Fibroblast of gingiva (primary cell): ENCODE measurements around the gene MED27.
A peak's percentile ranks its signal among the peaks of the same experiment; 100 is the strongest.

Source experiments
- DNase-seq: peaks from one replicate; pipeline ENCODE4 v3.0.0-alpha.2; 2011; ENCODE audit warnings: low read depth

MED27 gene, protein sequence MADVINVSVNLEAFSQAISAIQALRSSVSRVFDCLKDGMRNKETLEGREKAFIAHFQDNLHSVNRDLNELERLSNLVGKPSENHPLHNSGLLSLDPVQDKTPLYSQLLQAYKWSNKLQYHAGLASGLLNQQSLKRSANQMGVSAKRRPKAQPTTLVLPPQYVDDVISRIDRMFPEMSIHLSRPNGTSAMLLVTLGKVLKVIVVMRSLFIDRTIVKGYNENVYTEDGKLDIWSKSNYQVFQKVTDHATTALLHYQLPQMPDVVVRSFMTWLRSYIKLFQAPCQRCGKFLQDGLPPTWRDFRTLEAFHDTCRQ

DNA sequence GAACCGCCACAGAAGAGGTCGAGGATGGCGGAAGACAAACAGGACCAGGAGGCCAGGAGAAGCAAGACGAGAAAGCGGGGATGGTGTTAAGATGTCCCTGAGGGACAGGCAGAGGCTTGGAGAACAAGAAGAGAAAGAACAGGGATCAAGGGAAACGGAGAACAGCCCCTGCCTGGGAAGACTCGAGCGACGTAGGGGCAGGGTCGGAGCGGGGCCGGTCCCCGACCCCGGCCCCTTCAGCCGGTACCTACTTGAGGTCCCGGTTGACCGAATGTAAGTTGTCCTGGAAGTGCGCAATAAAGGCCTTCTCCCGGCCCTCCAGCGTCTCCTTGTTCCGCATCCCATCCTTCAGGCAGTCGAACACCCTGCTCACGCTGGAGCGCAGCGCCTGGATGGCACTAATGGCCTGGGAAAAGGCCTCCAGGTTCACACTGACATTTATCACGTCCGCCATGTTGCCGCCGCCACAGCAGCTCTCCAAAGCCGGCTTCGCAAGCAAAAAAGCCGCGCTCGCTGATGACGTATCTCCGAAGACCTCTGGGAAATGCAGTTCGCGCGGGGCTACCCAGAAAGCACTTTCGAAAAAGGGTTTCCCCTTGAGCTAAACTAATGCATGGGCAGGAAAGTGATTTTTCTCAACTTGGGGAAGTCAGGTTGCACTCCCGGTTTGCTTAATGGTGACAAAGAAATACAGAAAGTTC, at the start of gene MED27:
Gene MED27, minus strand, starts transcription at position 477 of the 701 bp plus-strand sequence. Its CDS starts 23 bp downstream, at position 454.
- peak; percentile 81 for DNase-seq

DNA sequence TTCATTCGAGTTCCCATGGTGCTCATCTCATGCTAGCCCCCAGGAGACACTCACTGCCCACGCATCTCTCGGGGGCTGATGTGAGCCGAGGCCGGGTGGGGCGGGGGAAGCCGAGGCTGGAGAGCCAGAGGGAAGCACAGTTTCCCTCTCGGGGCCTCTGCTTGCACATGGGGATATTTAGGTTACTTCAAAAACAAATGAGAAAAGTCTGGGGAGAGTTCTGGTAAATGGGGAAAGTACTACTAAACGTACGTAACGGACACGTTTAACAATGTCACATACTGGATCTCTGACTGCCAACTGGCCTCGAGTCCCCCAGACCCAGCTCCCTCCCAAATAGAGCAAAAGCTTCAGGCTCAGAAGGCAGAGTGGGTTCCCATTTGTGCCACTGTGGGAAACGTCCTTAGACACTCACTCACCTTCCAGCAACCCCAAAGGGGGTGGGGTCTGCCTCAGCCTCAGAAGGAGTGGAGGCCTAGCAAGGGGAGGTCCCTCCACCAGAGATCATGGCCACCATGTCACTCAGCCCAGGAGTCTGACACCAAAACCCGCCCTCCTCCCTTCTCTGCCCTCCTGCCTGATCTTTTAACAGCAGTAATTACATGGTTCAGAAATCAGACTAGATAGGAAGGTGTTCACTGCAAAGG, 48.3 kb upstream of the MED27 start:
- DNase-seq, result no peak

DNA sequence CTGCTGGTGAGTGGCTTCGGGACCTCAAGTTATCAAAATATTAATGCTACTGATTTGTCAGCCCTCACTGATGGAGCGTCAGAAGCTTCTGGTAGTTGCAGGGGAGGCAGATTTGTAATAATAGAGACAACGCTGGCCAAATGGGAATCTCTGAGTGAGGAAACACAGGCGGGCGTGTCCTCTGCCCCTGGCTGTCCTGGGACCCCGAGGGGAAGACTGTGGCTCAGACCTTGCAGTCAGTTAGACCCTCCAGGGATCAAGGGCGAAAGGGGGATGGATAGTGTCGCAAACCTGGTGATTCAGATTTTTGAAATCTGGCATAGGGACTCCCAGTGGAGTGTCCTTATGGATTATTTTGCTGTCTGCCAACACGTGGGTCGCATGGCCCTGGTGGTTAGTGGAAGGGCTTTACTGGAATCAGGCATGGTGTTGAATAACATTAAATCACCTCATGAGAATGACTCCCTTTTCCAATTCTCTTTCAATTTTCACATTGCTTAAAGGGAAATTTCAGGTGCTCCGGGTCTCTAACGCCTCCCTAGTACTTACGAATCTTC, 47.1 kb upstream of the MED27 start:
- DNase-seq, result no peak

DNA sequence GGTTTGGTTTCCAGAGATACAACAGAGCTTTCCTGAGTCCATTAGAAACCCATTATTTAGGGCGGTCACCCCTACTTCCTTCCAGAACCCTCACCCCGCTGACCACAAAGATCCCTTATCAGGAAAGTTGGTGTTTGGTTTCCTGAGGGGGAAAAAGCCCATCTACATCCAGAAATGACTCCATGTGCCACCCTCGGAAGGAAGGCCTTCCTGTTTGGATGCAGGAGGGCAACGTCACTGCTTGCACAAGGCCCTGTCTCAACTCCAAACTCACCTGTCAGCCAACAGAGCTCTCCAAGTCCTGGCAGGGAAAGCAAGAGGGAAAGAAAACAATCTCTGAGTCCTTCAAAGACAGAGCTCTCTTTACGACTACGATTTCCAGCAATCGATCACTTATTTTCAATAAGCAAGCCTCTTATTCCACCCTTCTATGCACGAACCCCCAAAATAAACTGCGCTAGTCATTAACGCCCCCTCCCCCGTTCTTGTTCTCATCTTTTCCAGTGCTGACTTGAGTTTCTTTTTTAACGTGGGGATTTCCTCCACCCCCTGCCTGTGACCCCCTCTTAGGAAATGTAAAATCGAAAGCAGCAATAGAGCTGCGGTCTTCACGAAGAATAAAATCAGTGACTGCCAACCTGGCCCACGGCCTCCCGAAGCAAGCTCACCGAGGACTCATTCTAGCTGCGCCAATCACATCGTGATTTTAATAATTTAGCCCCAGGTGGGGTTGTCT, 46.4 kb upstream of the MED27 start:
- no peak for DNase-seq

DNA sequence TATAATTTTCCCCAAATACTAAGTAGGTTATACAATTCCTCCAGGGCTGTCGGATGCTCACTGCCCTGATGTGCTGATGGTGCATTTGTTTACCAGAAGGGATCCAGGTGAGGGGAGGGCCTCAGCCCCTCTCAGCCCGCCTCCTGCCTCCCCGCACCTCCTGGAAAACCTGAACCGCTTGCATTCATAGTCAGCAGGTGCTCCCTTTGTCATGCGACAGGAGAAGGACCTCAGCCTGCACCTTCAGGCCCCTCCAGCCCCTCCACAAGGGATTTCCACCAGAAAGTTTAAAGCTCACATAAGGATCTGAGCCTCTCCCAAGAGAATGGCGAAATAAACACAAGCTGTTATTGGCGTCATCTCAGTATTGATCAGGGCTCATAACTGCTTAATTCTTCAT, 45.7 kb upstream of the MED27 start:
- no peak for DNase-seq

DNA sequence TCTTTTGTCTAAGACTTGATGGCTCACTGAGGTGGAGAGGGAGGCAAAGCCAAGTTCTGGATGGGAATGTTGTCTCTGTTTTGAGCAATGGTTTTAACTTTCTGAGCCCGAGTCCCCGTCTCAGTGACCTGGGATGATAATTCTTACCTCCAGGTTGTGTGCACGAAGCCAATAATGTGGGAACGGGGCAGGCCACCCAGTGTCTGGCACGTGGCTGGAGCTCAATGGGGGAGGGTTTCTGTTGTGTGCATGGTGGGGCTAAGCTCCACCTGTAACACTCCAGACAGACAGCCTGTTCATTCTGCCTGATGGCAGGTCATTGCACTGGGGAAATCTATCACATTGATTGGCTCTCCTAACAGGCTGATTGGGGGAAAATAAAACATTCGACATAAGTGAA, 45.1 kb upstream of the MED27 start:
- DNase-seq, result no peak

DNA sequence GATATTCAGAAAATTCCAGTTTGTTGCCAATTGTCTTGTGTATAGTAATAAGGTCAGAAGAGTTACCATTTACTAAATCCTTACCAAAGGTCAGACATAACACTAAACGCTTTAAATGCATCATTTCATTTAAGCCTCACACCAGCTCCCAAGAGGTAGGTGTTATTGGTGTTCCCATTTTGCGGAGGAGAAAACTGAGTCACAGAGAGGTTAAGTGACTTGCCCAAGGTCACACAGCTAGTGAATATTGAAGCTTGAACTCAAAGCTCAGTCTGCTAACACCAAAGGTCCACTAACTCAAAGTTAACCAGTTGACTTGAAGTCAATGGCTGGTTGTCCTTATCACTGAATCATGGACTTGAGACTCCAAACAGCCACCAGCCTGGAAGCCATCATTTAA, 41.4 kb upstream of the MED27 start:
- no peak for DNase-seq

DNA sequence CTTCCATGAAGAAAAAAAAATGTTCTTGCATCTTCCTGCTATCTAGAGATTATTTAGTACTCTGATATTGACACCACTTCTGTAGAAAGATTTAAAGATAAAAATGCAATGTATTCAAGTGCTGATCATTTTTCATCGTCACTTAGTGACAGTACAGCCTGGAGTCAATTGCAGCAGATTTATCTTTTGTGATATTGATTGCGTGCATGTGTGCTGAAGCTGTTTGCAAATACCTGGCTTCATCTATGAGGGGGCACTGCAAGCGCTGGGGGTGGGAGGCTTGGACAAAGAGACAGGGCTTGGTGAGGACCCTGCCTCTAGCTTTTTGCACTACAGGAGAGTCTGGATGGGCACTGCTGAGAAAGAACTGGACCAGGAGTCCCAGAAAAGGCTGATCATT, 38.0 kb upstream of the MED27 start:
- no peak for DNase-seq

DNA sequence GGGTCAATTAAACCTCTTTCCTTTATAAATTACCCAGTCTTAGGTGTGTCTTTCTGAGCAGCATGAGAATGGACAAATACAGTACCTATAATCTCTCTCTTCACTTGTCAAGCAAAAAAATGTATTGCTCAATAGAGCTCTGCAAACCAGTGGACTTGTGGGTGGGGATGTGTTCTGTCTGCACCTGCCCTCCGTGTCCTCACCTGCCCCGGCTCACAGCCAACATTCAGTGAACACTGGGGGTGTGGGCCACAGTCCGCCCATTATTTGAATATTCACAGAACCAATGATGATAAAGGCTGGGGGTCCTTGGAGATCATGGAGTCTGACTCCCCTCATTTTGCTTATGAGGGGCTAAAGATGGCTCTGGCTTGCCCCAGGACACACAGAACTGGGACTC, 36.9 kb upstream of the MED27 start:
- DNase-seq, result no peak

DNA sequence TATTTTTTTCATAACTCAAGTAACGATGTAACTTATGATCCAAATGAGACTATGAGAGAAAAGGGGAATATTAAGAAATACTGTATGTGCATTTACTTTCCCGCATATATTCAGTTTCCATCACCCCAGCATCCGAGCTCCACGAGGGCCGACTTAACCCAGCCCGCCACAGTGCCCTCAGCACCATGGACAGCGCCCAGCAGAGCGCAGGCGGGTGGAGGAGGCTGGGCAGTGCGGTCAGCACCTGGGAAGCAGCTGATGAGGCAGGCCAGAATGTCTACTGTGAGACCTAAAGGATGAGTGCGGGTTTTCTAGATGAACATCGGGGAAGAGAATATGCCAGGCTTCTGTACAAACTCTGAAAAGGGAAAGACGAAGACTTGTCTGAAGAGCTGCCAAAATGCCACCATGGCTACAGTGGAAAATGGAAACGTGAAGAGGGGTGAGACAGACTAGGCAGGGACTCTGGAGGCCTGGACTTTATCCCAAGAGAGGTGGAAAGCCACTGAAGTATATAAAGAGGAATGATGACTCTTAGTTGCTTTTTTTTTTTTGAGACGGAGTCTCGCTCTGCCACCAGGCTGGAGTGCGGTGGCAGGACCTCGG, 34.5 kb upstream of the MED27 start:
- peak; percentile 32 for DNase-seq

DNA sequence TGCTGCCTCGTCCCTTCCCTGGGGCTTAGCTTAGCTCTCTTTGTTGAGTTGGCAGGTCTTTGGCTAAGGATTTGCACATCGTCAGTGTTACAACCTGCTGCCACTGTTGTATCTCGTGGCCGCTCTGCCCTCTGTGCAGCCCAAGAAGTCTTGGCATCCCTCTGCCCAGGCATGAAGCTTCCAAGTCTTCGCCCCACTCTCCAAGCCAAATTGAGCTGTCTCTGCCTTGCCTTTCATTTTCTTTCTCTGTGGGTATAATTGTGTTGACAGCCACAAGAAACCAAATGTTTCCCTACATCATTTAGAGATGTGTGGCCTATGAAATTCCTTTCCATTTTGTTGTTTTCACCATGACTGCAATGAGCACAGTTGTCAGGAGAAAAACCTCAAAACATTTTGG, 29.6 kb upstream of the MED27 start:
- no peak for DNase-seq

DNA sequence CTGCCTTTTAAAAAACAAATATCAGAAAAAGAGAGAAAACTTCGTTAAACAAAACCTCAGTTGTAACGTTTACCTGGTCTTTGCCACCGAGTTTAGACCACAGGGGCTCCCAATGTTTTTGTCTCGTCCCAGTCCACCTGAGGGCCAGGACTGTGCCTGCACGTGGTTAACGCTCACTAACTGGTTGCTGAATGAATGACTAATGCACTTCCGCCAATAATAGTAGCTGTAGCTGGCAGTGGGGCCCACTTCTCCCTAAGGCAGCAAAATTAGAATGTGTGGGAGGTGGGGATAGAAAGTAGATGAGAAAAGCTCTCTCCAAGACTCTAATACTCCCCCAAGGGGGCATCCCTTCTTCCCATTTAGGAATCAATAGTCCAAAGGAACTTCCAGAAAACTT, 29.1 kb upstream of the MED27 start:
- no peak for DNase-seq

DNA sequence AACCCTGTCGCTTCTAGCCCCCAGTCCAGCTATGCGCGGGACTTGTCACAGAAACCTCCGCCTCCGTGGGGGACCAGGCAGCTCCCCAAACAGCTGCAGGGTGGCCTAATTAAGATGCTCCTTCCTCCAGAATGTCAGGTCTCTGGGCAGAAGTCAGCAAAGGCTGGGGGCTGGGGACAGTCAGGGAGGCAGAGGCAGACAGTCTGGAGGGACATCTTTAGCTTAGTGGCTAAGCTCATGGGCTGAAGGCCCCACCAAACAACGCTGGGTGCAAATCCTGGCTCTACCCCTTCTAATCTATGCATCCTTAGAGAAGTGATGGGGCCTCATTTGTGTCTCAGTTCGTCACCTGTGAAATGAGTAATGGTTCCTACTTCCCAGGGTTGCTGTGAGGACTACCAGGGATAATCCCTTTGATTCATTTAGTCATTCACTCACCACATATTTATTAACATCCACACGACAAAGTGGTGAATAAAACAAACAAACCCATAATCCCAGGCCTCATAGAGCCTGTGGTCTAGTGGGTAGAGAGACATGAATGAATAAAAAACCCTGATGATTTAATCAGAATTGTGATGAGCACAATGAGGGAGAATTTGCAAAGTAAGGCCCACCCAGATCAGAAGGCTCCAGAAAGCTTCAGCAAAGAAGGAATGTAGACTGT, 20.2 kb upstream of the MED27 start:
- DNase-seq, result no peak

DNA sequence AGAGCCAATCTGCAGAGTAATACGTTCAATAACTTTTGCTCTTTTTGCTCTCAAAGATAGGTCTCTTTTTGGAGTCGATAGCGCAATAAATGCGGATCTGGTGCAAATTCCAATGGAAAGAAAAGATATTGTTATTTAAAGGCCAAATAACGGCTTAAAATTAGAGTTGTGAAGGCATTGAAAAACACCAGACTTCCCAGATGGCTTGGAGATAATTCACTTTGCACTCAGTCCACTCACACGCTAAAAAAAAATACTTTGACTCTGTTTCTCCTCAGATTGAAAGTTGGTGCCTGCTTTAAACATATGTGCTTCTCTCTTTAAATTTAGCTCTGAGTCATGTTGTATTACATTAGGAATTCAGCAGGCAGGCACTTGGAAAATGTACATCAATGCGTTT, 19.5 kb upstream of the MED27 start:
- DNase-seq, result no peak

DNA sequence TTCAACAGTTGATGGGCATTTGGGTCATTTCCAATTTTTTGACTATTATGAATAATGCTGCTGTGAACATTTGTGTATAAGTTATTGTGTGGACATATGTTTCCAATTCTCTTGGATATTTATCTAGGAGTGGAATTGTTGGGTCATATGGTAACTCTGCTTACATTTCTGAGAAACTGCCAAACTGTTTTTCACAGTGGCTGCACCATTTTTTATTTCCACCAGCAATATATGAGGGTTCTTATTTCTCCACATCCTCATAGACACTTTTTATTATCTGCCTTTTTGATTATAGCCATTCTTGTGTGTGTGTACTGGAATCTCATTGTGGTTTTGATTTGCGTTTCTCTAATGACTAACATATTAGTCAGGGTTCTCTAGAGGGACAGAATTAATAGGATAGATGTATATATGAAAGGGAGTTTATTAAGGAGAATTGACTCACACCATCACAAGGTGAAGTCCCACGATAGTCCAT, 14.7 kb upstream of the MED27 start:
- DNase-seq, result peak; percentile 88

DNA sequence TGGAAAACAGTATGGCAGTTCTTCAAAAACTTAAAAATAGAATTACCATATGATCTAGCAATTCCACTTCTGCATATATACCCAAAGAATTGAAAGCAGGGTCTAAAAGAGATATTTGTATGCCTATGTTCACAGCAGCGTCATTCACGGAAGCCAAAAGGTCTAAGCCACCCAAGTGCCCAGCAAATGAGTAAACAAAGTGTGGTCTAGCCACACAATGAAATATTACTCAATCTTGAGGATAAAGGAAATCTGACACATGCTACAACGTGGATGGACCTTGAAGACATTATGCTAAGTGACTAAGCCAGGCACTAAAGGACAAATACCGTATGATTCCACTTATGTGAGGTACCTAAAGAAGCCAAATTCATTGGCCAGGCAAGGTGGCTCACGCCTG, 11.1 kb upstream of the MED27 start:
- DNase-seq, result peak; percentile 21

DNA sequence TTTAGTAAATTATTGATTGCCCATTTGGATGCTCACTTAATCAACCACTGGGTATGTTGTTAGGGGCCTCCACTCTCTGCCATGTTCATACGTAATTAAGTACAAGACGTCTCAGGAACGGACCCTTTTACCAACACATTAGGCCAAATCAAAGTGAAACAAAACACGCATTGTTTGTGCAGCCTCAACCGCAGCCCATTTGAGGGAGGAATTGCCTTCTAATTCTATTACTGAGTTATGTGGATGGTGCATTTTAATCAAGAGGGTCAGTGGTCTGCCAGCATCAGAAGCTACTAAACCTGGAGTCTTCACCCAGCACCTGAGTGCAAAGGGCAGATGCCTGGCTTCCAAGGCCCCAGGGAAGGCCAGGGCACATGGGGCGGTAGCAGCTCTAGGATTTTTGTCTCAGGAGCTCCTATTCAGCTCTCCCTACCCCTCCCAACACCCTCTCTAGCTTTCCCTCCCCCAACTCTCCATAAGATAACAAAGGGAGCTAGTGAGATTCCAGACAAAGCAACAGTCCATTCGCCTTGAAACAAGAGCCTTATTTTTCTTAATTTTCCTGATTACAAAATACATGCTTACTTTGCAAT, 7.9 kb upstream of the MED27 start:
- DNase-seq, result no peak

DNA sequence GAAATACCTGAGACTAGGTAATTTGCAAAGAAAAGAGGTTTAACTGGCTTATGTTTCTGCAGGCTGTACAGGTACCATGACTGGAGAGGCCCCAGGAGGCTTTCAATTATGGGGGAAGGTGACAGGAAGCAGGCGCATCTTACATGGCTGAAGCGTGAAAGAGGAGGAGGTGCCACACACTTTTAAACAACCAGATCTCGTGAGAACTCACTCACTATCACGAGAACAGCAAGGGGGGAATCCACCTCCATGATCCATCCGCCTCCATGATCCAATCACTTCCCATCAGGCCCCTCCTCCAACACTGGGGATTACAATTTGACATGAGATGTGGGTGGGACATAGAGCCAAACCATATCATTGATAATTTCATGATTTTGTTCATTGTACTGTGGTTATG, 2.5 kb upstream of the MED27 start:
- no peak for DNase-seq

DNA sequence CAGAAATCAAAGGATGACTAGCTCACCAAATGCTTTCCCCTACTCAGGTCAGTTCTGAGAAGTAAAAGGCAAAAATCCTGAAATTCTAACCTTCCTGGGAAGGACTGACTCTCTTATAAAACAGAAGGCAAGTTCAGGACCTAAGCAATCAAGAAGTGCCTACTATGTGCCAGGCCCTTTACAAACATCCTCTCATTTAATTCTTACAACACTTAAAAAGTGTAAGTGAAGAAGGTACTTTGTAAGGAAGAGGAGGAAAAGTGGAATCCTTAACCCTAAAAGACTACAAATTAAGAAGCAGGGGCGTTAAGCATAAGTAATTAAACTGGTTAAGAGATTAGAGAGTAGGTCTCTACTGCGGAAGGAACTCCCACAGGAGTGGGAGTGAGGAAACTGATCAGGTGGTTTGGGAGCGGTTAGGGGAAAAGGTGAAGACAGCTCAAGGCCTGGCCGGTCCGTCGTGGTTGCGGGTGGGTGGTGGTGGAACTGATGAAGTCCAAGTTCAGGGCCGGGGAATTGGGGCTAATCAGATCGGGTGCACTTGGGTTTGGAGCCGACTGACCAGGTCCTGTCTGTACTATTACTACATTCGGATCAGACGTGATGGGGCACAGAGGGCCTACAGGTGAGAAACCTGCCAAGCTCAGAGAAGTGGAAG, 839 bp downstream of the MED27 start:
- no peak for DNase-seq
